Measurements from ENCODE around the gene CIB2. TPM values are rescaled to one million over a fixed set of nuclear protein-coding genes. Genes with fewer than 3 reads are reported as not detected.

Gene CIB2
- total RNA-seq (10 to 100 TPM; 18.2 to 18.4 TPM), polyA plus RNA-seq (ENCODE audit: insufficient read length in 2 of 2) (10 to 100 TPM; 74.6 to 81.4 TPM)
- long read RNA-seq, donor 1, transcript CIB2-201 (6 exons, 1,598 nt), result major isoform, 22 of 33 reads
- long read RNA-seq, donor 1, partial matches to known transcripts, result 0 of 33 reads
- long read RNA-seq, donor 1, other reads (novel, unspliced or antisense), result 6 of 33 reads
- long read RNA-seq, donor 2, transcript CIB2-201 (6 exons, 1,598 nt), result major isoform, 11 of 12 reads
- long read RNA-seq, donor 2, partial matches to known transcripts, result 0 of 12 reads
- long read RNA-seq, donor 2, other reads (novel, unspliced or antisense), result 0 of 12 reads
- long read RNA-seq, donor 3, transcript CIB2-201 (6 exons, 1,598 nt), result major isoform, 5 of 6 reads
- long read RNA-seq, donor 3, partial matches to known transcripts, result 0 of 6 reads
- long read RNA-seq, donor 3, other reads (novel, unspliced or antisense), result 0 of 6 reads
- long read RNA-seq, donor 4, transcript CIB2-201 (6 exons, 1,598 nt), result major isoform, 7 of 10 reads
- long read RNA-seq, donor 4, partial matches to known transcripts, result 0 of 10 reads
- long read RNA-seq, donor 4, other reads (novel, unspliced or antisense), result 0 of 10 reads

DNA sequence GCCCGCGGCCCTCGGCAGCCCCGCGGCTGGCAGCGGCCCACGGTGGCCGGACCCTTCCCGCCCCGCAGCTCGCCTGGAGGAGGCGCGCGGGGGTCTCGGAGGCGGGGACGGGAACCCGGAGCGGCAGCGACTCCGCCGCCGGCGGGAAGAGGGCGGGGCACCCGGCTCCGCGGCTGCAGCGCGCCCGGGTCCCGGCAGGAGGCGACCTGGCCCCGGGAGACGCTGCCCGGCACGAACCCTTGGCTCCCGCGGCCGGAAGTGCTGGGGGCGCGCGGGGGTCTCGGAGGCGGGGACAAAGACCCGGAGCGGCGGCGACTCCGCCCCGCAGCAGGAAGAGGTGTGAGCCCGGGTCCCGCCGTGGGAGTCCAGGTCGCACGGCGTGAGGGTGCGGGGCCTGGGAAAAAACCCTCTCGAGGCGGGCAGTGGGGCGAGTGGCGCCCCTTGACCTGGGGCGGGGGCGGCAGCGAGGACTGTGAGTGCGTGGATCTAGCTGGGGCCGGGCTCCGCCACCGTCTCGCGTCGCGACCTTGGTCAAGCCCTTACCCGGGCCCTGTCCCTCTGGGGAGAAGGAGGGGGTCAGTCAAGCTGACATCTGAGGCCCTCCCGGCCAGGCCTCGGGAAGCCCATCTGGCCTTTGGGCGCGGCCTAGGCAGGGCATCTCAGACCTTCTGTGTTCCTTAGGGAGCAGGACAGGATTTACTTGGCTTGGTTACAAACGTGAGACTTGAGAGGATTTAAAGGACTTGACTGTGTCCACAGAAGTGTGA, at the start of gene CIB2:
Gene CIB2, minus strand, starts transcription at position 151 of the 767 bp plus-strand sequence. CDS start 230 bp downstream, outside the sequence.
- Histone ChIP-seq H3K36me3 (ENCODE audit: control insufficient read depth, insufficient read depth, low read length) (no peaks in the 10 kb centered on the region), H3K4me1 (ENCODE audit: control insufficient read depth, insufficient read depth, low read length) (peaks cover 27% of the 10 kb centered on the region), H3K27me3 (ENCODE audit: control insufficient read depth, insufficient read depth, low read length) (no peaks in the 10 kb centered on the region), H3K9me3 (ENCODE audit: control insufficient read depth, insufficient read depth, low read length) (no peaks in the 10 kb centered on the region), H3K27ac (ENCODE audit: low read depth, low read length) (peak within 1 kb of the TSS; percentile 84), H3K4me3 (ENCODE audit: low read depth, low read length) (peak within 1 kb of the TSS; percentile 90)
- peak in 5 of 6 donors; percentile 60 to 93 (median 71) for DNase-seq (ENCODE audit: low read depth in 4 of 6, low spot score in 6 of 6)
- WGBS (ENCODE audit: insufficient coverage), result under 1% methylated on average over 79 of the region's 79 CpGs

DNA sequence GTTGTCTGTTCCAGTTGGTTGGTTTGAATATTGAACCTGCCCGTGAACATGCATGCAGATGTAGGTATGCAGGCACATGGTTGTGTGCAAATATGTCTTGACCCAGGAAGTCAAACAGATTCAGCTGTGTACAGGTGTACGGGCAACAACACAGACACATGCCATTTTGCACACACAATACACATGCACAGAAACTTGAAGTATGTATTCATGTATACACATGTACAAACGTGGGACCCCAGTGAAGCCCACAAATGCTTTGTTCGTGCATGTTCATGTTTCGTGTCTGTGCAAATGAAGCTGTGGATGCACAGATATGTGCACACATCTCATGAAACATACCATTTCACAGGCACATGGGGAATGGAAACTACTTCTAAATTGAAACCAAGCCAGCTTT, 48.7 kb upstream of the CIB2 start:
- Histone ChIP-seq H3K27ac (ENCODE audit: low read depth, low read length) (no peak overlapping the region), H3K27me3 (ENCODE audit: control insufficient read depth, insufficient read depth, low read length) (no peaks in the 10 kb centered on the region), H3K4me1 (ENCODE audit: control insufficient read depth, insufficient read depth, low read length) (no peaks in the 10 kb centered on the region), H3K4me3 (ENCODE audit: low read depth, low read length) (no peak overlapping the region), H3K9me3 (ENCODE audit: control insufficient read depth, insufficient read depth, low read length) (no peaks in the 10 kb centered on the region), H3K36me3 (ENCODE audit: control insufficient read depth, insufficient read depth, low read length) (peaks cover 44% of the 10 kb centered on the region)
- DNase-seq (ENCODE audit: low read depth in 4 of 6, low spot score in 6 of 6), result no peak
- WGBS (ENCODE audit: insufficient coverage), result 67% methylated on average over 1 of the region's 5 CpGs

GRCh38 chr15:78179286-78179840, 48.1 kb upstream of the CIB2 start:
- Histone ChIP-seq H3K27ac (ENCODE audit: low read depth, low read length) (no peak overlapping the region), H3K4me3 (ENCODE audit: low read depth, low read length) (no peak overlapping the region), H3K27me3 (ENCODE audit: control insufficient read depth, insufficient read depth, low read length) (no peaks in the 10 kb centered on the region), H3K4me1 (ENCODE audit: control insufficient read depth, insufficient read depth, low read length) (no peaks in the 10 kb centered on the region), H3K36me3 (ENCODE audit: control insufficient read depth, insufficient read depth, low read length) (peaks cover 44% of the 10 kb centered on the region), H3K9me3 (ENCODE audit: control insufficient read depth, insufficient read depth, low read length) (no peaks in the 10 kb centered on the region)
- 92% methylated on average over 10 of the region's 12 CpGs for WGBS (ENCODE audit: insufficient coverage)
- DNase-seq (ENCODE audit: low read depth in 4 of 6, low spot score in 6 of 6), result no peak

DNA sequence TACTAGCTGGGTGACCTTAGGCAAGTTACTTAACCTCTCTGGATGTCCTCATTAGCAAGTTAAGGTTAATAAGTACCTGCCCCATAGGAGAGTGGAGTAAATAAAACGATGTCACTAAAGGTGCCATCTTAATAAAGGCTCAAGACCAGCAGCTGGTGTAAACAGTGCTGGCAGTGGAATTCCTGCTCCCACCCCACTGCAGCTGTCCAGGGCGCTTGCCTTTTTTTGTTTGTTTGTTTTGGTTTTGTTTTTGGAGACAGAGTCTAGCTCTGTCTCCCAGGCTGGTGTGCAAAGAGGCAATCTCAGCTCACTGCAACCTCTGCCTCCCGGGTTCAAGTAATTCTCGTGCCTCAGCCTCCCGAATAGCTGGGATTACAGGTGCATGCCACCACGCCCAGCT, 46.8 kb upstream of the CIB2 start:
- no peak for DNase-seq (ENCODE audit: low read depth in 4 of 6, low spot score in 6 of 6)
- H3K27me3 ChIP-seq (ENCODE audit: control insufficient read depth, insufficient read depth, low read length), result no peaks in the 10 kb centered on the region
- peaks cover 55% of the 10 kb centered on the region for H3K36me3 ChIP-seq (ENCODE audit: control insufficient read depth, insufficient read depth, low read length)
- no peak overlapping the region for H3K27ac ChIP-seq (ENCODE audit: low read depth, low read length)
- no peaks in the 10 kb centered on the region for H3K4me1 ChIP-seq (ENCODE audit: control insufficient read depth, insufficient read depth, low read length)
- 96% methylated on average over 5 of the region's 6 CpGs for WGBS (ENCODE audit: insufficient coverage)
- no peaks in the 10 kb centered on the region for H3K9me3 ChIP-seq (ENCODE audit: control insufficient read depth, insufficient read depth, low read length)
- no peak overlapping the region for H3K4me3 ChIP-seq (ENCODE audit: low read depth, low read length)

GRCh38 chr15:78177447-78177873, 46.2 kb upstream of the CIB2 start:
- Histone ChIP-seq H3K9me3 (ENCODE audit: control insufficient read depth, insufficient read depth, low read length) (no peaks in the 10 kb centered on the region), H3K4me1 (ENCODE audit: control insufficient read depth, insufficient read depth, low read length) (no peaks in the 10 kb centered on the region), H3K36me3 (ENCODE audit: control insufficient read depth, insufficient read depth, low read length) (peaks cover 58% of the 10 kb centered on the region), H3K4me3 (ENCODE audit: low read depth, low read length) (no peak overlapping the region), H3K27ac (ENCODE audit: low read depth, low read length) (no peak overlapping the region), H3K27me3 (ENCODE audit: control insufficient read depth, insufficient read depth, low read length) (no peaks in the 10 kb centered on the region)
- DNase-seq (ENCODE audit: low read depth in 4 of 6, low spot score in 6 of 6), result peak in 5 of 6 donors; percentile 19 to 53 (median 24)
- 15% methylated on average over 10 of the region's 12 CpGs for WGBS (ENCODE audit: insufficient coverage)

DNA sequence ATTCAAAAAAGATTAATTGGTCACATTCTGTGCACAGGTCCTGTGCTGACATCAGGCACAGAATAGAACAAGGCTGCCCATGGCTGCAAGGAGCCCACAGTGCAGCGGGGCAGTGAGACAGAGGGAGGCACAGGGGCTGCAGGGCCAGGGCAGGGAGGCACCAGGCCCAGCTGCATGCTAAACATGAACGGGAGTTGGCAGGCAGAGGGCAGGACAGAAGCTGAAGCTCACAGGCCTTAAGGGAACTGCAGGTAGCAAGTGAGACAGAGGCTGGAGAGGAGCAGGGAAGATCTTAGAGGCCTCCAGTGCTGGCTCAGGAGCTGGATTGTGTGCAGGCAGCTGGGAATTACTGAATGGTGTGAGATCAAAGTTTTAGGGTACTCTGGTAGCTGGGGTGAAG, 44.1 kb upstream of the CIB2 start:
- Histone ChIP-seq H3K36me3 (ENCODE audit: control insufficient read depth, insufficient read depth, low read length) (peaks cover 57% of the 10 kb centered on the region), H3K9me3 (ENCODE audit: control insufficient read depth, insufficient read depth, low read length) (no peaks in the 10 kb centered on the region), H3K4me1 (ENCODE audit: control insufficient read depth, insufficient read depth, low read length) (no peaks in the 10 kb centered on the region), H3K27me3 (ENCODE audit: control insufficient read depth, insufficient read depth, low read length) (no peaks in the 10 kb centered on the region), H3K4me3 (ENCODE audit: low read depth, low read length) (no peak overlapping the region), H3K27ac (ENCODE audit: low read depth, low read length) (no peak overlapping the region)
- WGBS (ENCODE audit: insufficient coverage), result 55% methylated on average over 2 of the region's 2 CpGs
- DNase-seq (ENCODE audit: low read depth in 4 of 6, low spot score in 6 of 6), result no peak

DNA sequence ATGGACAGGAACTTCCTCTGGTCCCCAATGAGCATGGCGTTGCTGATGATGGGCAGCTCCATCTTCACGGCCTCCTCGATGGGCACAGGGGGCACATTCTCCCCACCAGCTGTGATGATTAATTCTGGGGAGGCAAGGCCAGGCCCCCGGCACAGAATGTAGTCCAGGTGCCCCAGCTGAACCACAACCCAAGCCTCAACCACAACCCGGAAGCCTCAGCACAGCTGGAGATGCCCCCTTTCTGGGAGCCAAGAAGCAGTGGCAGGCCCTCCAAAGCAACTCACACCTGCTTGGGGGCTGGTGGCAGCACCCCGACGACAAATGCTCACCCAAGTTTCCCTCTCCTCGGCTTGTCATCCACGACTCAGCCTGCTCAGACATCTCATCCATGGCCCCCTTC, 43.2 kb upstream of the CIB2 start:
- Histone ChIP-seq H3K36me3 (ENCODE audit: control insufficient read depth, insufficient read depth, low read length) (peaks cover 60% of the 10 kb centered on the region), H3K27me3 (ENCODE audit: control insufficient read depth, insufficient read depth, low read length) (no peaks in the 10 kb centered on the region), H3K27ac (ENCODE audit: low read depth, low read length) (no peak overlapping the region), H3K4me1 (ENCODE audit: control insufficient read depth, insufficient read depth, low read length) (no peaks in the 10 kb centered on the region), H3K9me3 (ENCODE audit: control insufficient read depth, insufficient read depth, low read length) (no peaks in the 10 kb centered on the region), H3K4me3 (ENCODE audit: low read depth, low read length) (no peak overlapping the region)
- DNase-seq (ENCODE audit: low read depth in 4 of 6, low spot score in 6 of 6), result no peak
- 80% methylated on average over 9 of the region's 9 CpGs for WGBS (ENCODE audit: insufficient coverage)

DNA sequence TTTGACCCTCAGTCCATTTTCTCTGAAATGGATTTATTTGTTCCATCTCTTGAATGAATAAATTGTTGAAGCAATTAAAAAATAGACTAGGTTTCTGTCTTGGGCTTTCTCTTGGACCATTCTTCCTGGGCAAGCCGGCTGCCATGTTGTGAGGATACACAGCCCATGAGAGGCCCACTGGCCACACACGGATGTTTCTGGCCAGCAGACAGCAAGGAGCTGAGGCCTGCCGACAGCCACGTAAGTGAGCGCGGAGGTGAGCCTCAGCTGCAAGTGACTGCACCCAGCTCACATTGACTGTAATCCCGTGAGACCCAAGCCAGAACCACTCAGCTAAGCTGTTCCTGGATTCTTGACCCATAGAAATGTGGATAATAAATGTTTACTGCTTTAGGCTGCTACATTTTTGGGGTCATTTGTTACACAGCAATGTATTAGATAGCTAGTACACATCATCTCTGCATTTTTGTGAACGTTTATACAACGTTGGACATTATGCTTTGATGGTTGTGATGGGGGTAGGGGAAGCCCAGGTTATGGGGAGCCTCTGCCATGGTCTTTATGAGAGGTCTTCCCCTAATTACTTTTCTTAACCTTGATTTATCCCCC, 40.7 kb upstream of the CIB2 start:
- DNase-seq (ENCODE audit: low read depth in 4 of 6, low spot score in 6 of 6), result no peak
- Histone ChIP-seq H3K9me3 (ENCODE audit: control insufficient read depth, insufficient read depth, low read length) (no peaks in the 10 kb centered on the region), H3K36me3 (ENCODE audit: control insufficient read depth, insufficient read depth, low read length) (peaks cover 55% of the 10 kb centered on the region), H3K27ac (ENCODE audit: low read depth, low read length) (no peak overlapping the region), H3K4me1 (ENCODE audit: control insufficient read depth, insufficient read depth, low read length) (no peaks in the 10 kb centered on the region), H3K4me3 (ENCODE audit: low read depth, low read length) (no peak overlapping the region), H3K27me3 (ENCODE audit: control insufficient read depth, insufficient read depth, low read length) (no peaks in the 10 kb centered on the region)
- 96% methylated on average over 6 of the region's 9 CpGs for WGBS (ENCODE audit: insufficient coverage)

All from spinal cord (tissue), 10 donors.